ENCODE data around the gene SSTR4.

The SSTR4 gene

DNA sequence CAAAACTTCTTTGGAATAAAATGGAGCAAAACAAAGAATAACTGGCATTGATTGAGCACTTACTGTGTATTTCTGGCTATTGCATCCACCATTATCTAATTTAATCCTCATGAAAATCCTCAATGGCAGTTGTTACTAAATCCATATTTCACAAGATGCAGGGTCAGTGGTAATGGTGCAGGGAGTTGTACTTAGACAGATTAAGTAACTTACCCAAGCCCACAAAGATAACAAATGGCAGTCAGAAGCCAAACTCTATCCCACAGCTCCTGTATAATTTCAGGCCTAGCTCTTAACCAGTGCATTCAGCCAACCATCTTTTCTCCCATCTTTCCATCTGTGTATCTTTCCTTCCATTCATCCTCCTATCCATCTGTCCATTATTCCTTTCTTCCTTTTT lies 29.3 kb upstream of the SSTR4 start:
- TF ChIP-seq, protein P1, sequence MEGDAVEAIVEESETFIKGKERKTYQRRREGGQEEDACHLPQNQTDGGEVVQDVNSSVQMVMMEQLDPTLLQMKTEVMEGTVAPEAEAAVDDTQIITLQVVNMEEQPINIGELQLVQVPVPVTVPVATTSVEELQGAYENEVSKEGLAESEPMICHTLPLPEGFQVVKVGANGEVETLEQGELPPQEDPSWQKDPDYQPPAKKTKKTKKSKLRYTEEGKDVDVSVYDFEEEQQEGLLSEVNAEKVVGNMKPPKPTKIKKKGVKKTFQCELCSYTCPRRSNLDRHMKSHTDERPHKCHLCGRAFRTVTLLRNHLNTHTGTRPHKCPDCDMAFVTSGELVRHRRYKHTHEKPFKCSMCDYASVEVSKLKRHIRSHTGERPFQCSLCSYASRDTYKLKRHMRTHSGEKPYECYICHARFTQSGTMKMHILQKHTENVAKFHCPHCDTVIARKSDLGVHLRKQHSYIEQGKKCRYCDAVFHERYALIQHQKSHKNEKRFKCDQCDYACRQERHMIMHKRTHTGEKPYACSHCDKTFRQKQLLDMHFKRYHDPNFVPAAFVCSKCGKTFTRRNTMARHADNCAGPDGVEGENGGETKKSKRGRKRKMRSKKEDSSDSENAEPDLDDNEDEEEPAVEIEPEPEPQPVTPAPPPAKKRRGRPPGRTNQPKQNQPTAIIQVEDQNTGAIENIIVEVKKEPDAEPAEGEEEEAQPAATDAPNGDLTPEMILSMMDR (IDR thresholded peaks at IDR 0.05): no peak
- H3K4me3 ChIP-seq (ENCODE audit: low read depth in 1 of 2, low read length in 1 of 2): no peak overlapping the region
- H3K4me1 ChIP-seq (ENCODE audit: control insufficient read depth in 1 of 2, insufficient read depth in 1 of 2, low read depth in 1 of 2, low read length in 1 of 2): peaks cover 4 to 13% of the 10 kb centered on the region in 2 experiments
- H3K27ac ChIP-seq: no peak overlapping the region
- no peaks in the 10 kb centered on the region for H3K36me3 ChIP-seq
- no peaks in the 10 kb centered on the region for H3K9me3 ChIP-seq
- H3K27me3 ChIP-seq: no peaks in the 10 kb centered on the region

DNA sequence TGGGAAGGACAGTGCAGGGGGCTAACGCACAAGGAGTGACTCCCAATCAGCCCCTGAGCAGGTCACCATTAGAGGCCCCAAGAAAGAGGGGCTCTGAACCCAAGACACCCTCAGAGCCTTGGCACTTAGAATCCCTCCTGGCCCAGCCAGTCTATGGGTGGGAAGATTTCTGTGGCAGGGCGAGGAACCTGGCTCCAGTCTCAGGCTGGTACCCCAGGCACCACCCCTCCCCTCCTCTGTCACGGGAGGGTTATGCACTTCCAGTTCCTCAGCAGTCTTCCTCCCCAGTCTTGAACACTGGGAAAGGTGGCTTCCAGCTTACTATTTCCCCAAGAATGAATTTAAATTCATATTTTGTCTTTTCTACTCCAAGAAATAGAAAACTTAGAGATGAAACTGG lies 27.6 kb upstream of the SSTR4 start:
- Histone ChIP-seq H3K27ac (no peak overlapping the region), H3K27me3 (no peaks in the 10 kb centered on the region), H3K36me3 (no peaks in the 10 kb centered on the region), H3K4me3 (ENCODE audit: low read depth in 1 of 2, low read length in 1 of 2) (no peak overlapping the region), H3K4me1 (ENCODE audit: control insufficient read depth in 1 of 2, insufficient read depth in 1 of 2, low read depth in 1 of 2, low read length in 1 of 2) (peaks cover 4 to 7% of the 10 kb centered on the region in 2 experiments), H3K9me3 (no peaks in the 10 kb centered on the region)
- TF ChIP-seq, protein P1 (IDR thresholded peaks at IDR 0.05): no peak

DNA sequence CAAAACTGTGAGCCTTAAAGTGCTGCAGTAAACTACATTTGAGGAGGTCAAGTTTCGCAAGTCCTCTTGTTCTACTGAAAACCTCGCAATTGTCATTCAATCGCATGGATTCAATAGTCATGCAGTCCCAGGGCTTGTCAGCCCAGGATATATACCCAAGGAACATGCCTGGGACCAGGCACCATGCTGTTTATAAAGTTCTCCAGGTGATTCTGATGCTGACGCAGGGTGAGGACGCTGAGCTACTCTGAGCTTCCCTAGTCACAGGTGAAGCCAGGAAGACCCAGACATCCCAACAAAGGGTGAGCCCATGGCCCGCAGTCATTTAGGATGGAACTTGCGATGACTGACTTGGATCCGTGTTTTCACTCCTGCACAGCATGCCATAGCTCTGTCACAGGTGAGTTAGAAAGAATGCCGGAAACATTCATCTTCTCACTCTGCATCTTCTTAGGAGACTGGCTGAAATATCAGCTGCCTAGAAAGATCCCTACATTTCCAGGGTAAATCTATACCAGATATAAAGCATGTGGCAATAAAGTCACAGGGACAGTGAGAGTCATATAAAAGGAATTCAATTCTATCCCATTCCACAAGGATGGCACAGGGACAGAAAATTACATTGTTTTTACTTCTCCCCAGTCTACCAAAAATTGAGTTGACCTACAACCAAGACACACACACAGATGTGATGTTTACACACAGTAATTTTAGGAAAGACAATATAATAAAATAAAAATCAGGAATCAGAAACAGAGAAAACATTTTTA lies 27.0 kb upstream of the SSTR4 start:
- H3K4me3 ChIP-seq (ENCODE audit: low read depth in 1 of 2, low read length in 1 of 2): no peak overlapping the region
- H3K9me3 ChIP-seq: no peaks in the 10 kb centered on the region
- H3K36me3 ChIP-seq: no peaks in the 10 kb centered on the region
- peaks cover 4 to 6% of the 10 kb centered on the region in 2 experiments for H3K4me1 ChIP-seq (ENCODE audit: control insufficient read depth in 1 of 2, insufficient read depth in 1 of 2, low read depth in 1 of 2, low read length in 1 of 2)
- TF ChIP-seq, protein P1 (IDR thresholded peaks at IDR 0.05): no peak
- no peaks in the 10 kb centered on the region for H3K27me3 ChIP-seq
- no peak overlapping the region for H3K27ac ChIP-seq

DNA sequence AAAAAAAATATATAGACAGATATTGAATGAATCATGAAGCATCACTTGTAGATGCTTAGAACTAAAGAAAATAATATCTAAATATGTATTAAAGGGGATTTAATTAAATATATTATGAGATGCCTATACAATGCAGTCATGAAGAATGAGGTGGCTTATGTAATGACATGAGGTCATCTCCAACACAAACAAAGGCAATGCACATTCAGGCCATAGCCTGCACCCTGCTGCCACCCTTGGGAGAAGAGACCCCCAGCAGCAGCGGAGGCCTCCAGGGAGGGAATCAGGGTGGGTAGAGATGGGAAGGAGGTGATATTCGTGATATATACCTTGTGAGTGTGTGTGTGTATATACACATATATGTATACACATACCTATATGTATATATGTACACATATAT lies 26.4 kb upstream of the SSTR4 start:
- TF ChIP-seq, protein P1 (IDR thresholded peaks at IDR 0.05): no peak
- Histone ChIP-seq H3K27me3 (no peaks in the 10 kb centered on the region), H3K4me3 (ENCODE audit: low read depth in 1 of 2, low read length in 1 of 2) (no peak overlapping the region), H3K4me1 (ENCODE audit: control insufficient read depth in 1 of 2, insufficient read depth in 1 of 2, low read depth in 1 of 2, low read length in 1 of 2) (peaks cover 4 to 6% of the 10 kb centered on the region in 2 experiments), H3K36me3 (no peaks in the 10 kb centered on the region), H3K9me3 (no peaks in the 10 kb centered on the region), H3K27ac (no peak overlapping the region)

DNA sequence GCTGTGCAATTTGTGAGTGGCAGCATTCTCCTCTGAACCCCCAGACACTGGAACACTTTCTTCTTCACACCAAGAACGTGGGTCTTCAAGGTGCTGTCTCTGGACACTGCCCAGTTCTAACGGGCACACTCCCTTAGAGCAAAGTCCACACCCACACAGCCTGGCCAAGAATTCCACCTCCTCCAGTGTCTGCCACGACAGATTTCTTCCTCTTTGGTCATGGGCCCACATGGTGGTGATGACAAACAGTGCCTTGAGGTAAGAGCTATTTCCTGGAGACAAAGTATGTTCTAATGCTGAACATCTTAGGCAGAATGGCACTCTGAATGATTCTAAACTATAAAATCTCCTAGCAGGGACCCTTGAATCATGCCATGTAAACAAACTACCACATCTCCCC lies 25.5 kb upstream of the SSTR4 start:
- Histone ChIP-seq H3K27me3 (no peaks in the 10 kb centered on the region), H3K4me3 (ENCODE audit: low read depth in 1 of 2, low read length in 1 of 2) (no peak overlapping the region), H3K4me1 (ENCODE audit: control insufficient read depth in 1 of 2, insufficient read depth in 1 of 2, low read depth in 1 of 2, low read length in 1 of 2) (peaks cover 4 to 6% of the 10 kb centered on the region in 2 experiments), H3K27ac (no peak overlapping the region), H3K9me3 (no peaks in the 10 kb centered on the region), H3K36me3 (no peaks in the 10 kb centered on the region)
- TF ChIP-seq, protein P1 (IDR thresholded peaks at IDR 0.05): no peak
